H54 (cell line): ENCODE data around the gene YARS2.

ENCODE experiments used
- DNase-seq: peaks from one replicate; pipeline ENCODE4 v3.0.0; 2011; ENCODE audit warnings: low spot score, mixed read lengths; ENCODE audit not compliant: insufficient read length
- FAIRE-seq: peaks from 3 replicates; lab custom pipeline; 2011; peaks lifted over from hg19 to GRCh38; lab: Jason Lieb, UNC
- POLR2A ChIP-seq: IDR thresholded peaks from 2 replicates; pipeline ENCODE4 v1.6.1; 2011; ENCODE audit warnings: low read depth, mild to moderate bottlenecking, low read length

YARS2 gene

GRCh38 chr12:32755654-32756475 is at the start of gene YARS2:
Gene YARS2 (minus strand): TSS chr12:32755897. CDS start chr12:32755874, 23 bp downstream.
- FAIRE-seq, result peak; percentile 98
- DNase-seq, result peak; percentile 65
- TF ChIP-seq POLR2A, result peak; percentile 80

- TF ChIP-seq POLR2A, result no peak
- no peak for FAIRE-seq
- DNase-seq, result no peak
Measured at GRCh38 chr12:32804301-32804700, 48.6 kb upstream of the YARS2 start.

GRCh38 chr12:32801269-32801980 is 45.7 kb upstream of the YARS2 start:
- TF ChIP-seq POLR2A, result no peak
- FAIRE-seq (no peak), DNase-seq (no peak)

GRCh38 chr12:32794281-32794680 is 38.6 kb upstream of the YARS2 start:
- FAIRE-seq, result no peak
- no peak for DNase-seq
- TF ChIP-seq POLR2A, result no peak

- FAIRE-seq (no peak), DNase-seq (no peak)
- TF ChIP-seq POLR2A, result no peak
Measured at GRCh38 chr12:32789916-32790315, 34.2 kb upstream of the YARS2 start.

GRCh38 chr12:32789446-32789845 is 33.7 kb upstream of the YARS2 start:
- DNase-seq, result no peak
- FAIRE-seq, result no peak
- TF ChIP-seq POLR2A, result no peak

GRCh38 chr12:32788405-32788804 is 32.7 kb upstream of the YARS2 start:
- no peak for FAIRE-seq
- no peak for TF ChIP-seq POLR2A
- no peak for DNase-seq

- no peak for FAIRE-seq
- DNase-seq, result no peak
- TF ChIP-seq POLR2A, result no peak
Measured at GRCh38 chr12:32785557-32785956, 29.9 kb upstream of the YARS2 start.

GRCh38 chr12:32783029-32783428 is 27.3 kb upstream of the YARS2 start:
- DNase-seq, result no peak
- TF ChIP-seq POLR2A, result no peak
- no peak for FAIRE-seq

- FAIRE-seq (no peak), DNase-seq (no peak)
- TF ChIP-seq POLR2A, result no peak
Measured at GRCh38 chr12:32780071-32780470, 24.4 kb upstream of the YARS2 start.

GRCh38 chr12:32777691-32778175 is 22.0 kb upstream of the YARS2 start:
- FAIRE-seq (no peak), DNase-seq (no peak)
- no peak for TF ChIP-seq POLR2A

GRCh38 chr12:32777159-32777558 is 21.5 kb upstream of the YARS2 start:
- DNase-seq (no peak), FAIRE-seq (no peak)
- no peak for TF ChIP-seq POLR2A

- FAIRE-seq (no peak), DNase-seq (no peak)
- no peak for TF ChIP-seq POLR2A
Measured at GRCh38 chr12:32776258-32776657, 20.6 kb upstream of the YARS2 start.

GRCh38 chr12:32773691-32774090 is 18.0 kb upstream of the YARS2 start:
- FAIRE-seq, result no peak
- no peak for TF ChIP-seq POLR2A
- DNase-seq, result no peak
